H1 (cell line): ENCODE results near the gene ALG5. TPM values are rescaled to one million over a fixed set of nuclear protein-coding genes. Genes with fewer than 3 reads are reported as not detected.

Experiments
- CTCF ChIA-PET: fragments of 300-600 bp; sonication (Branson Sonifier 250); formaldehyde crosslinking; loops from one replicate; lab custom pipeline; 2021; ENCODE audit not compliant: partially characterized antibody; lab: Charles Lee
- POLR2A ChIA-PET: fragments of 300-600 bp; sonication (Branson Sonifier 250); formaldehyde crosslinking; loops from one replicate; lab custom pipeline; 2021; ENCODE audit warnings: inconsistent platforms; ENCODE audit not compliant: partially characterized antibody; lab: Charles Lee
- DNase-seq, 2 experiments: peaks; one replicate each; pipeline versions ENCODE4 v3.0.0 to v3.0.0-alpha.2; 2010 to 2022; ENCODE audit warnings: low spot score in 2 of 2, low read depth in 1 of 2, mixed read lengths in 1 of 2
- FAIRE-seq: peaks from 2 replicates; lab custom pipeline; 2011; peaks lifted over from hg19 to GRCh38; lab: Jason Lieb, UNC
- H2AFZ ChIP-seq: 2 replicates; pipeline ENCODE4 v1.8.1; 2012; ENCODE audit warnings: low read length, inconsistent platforms
- H2AK5ac ChIP-seq: 2 replicates; pipeline ENCODE4 v1.6.1; 2013; ENCODE audit warnings: low read depth, low read length
- H2BK120ac ChIP-seq: replicated peaks from 2 replicates; pipeline ENCODE3; 2013; ENCODE audit warnings: low read depth, low read length, inconsistent platforms
- H2BK12ac ChIP-seq: 2 replicates; pipeline ENCODE4 v1.6.1; 2013; ENCODE audit warnings: low read depth, low read length
- H2BK15ac ChIP-seq: 2 replicates; pipeline ENCODE4 v1.6.1; 2013; ENCODE audit warnings: low read length
- H2BK20ac ChIP-seq: 2 replicates; pipeline ENCODE4 v1.6.1; 2013; ENCODE audit warnings: low read length
- H2BK5ac ChIP-seq: 2 replicates; pipeline ENCODE4 v1.6.1; 2013; ENCODE audit warnings: low read depth, low read length
- H3K14ac ChIP-seq: 2 replicates; pipeline ENCODE4 v1.6.1; 2013; ENCODE audit warnings: inconsistent platforms; ENCODE audit not compliant: insufficient read length
- H3K18ac ChIP-seq: 2 replicates; pipeline ENCODE4 v1.6.1; 2013; ENCODE audit warnings: low read length; ENCODE audit errors: extremely low read depth
- H3K23ac ChIP-seq: 2 replicates; pipeline ENCODE4 v1.6.1; 2013; ENCODE audit warnings: inconsistent platforms; ENCODE audit not compliant: insufficient read length
- H3K23me2 ChIP-seq: 2 replicates; pipeline ENCODE4 v1.6.1; 2013; ENCODE audit warnings: low read depth, low read length
- H3K27ac ChIP-seq: 2 replicates; pipeline ENCODE4 v1.6.1; 2011; ENCODE audit warnings: low read depth, low read length, inconsistent platforms
- H3K27me3 ChIP-seq, 4 experiments: replicated peaks in 1 of 4; 1 replicate in 1 of 4; 2 replicates in 3 of 4; pipeline versions ENCODE4 v1.6.1 to v1.8.1; 2011 to 2013; ENCODE audit warnings: low read length in 3 of 4, mild to moderate bottlenecking in 3 of 4, inconsistent platforms in 2 of 4, mixed read lengths in 2 of 4, moderate library complexity in 1 of 4; ENCODE audit not compliant: control insufficient read depth in 3 of 4, insufficient read depth in 3 of 4; ENCODE audit errors: extremely low read depth in 1 of 4
- H3K36me3 ChIP-seq, 4 experiments: 2 replicates each; pipeline versions ENCODE4 v1.6.1 to v1.8.1; 2011 to 2013; ENCODE audit warnings: mild to moderate bottlenecking in 4 of 4, low read length in 3 of 4, moderate library complexity in 2 of 4, control low read depth in 1 of 4, inconsistent platforms in 1 of 4; ENCODE audit not compliant: insufficient read depth in 4 of 4, control insufficient read depth in 2 of 4
- H3K4ac ChIP-seq: replicated peaks from 2 replicates; pipeline ENCODE3; 2013; ENCODE audit warnings: low read length, low read depth, mixed read lengths, inconsistent platforms; ENCODE audit not compliant: insufficient read length
- H3K4me1 ChIP-seq, 4 experiments: replicated peaks in 1 of 4; 1 replicate in 1 of 4; 2 replicates in 3 of 4; pipeline versions ENCODE4 v1.6.1 to v1.8.1; 2011 to 2013; ENCODE audit warnings: low read length in 3 of 4, inconsistent platforms in 2 of 4, mixed read lengths in 1 of 4; ENCODE audit not compliant: insufficient read depth in 4 of 4, control insufficient read depth in 3 of 4
- H3K4me2 ChIP-seq, 2 experiments: 2 replicates each; pipeline versions ENCODE4 v1.6.1 to v1.8.1; 2011 to 2013; ENCODE audit warnings: low read depth in 2 of 2, low read length in 2 of 2, control low read depth in 1 of 2, inconsistent platforms in 1 of 2, mild to moderate bottlenecking in 1 of 2; ENCODE audit not compliant: insufficient read depth in 1 of 2
- H3K4me3 ChIP-seq, 4 experiments: fragments of 200-600, 300-600 bp in 1 of 4; sonication (generic), shearing (Covaris generic), sonication (Bioruptor Twin) in 1 of 4; 2 replicates each; pipeline versions ENCODE4 v1.5.1 to v1.8.1; 2011 to 2016; ENCODE audit warnings: low read length in 4 of 4, low read depth in 3 of 4, control low read depth in 2 of 4, inconsistent platforms in 2 of 4, mild to moderate bottlenecking in 2 of 4, mixed read lengths in 1 of 4, moderate library complexity in 1 of 4; ENCODE audit not compliant: insufficient read depth in 2 of 4; ENCODE audit errors: extremely low read depth in 1 of 4
- H3K56ac ChIP-seq: replicated peaks from 2 replicates; pipeline ENCODE3; 2013; ENCODE audit warnings: low read depth, mild to moderate bottlenecking, mixed read lengths, low read length, inconsistent platforms; ENCODE audit not compliant: insufficient read length
- H3K79me1 ChIP-seq: 2 replicates; pipeline ENCODE4 v1.6.1; 2013; ENCODE audit warnings: low read depth, low read length, control low read depth
- H3K79me2 ChIP-seq, 2 experiments: 2 replicates each; pipeline versions ENCODE4 v1.6.1 to v1.8.1; 2012 to 2013; ENCODE audit warnings: low read length in 2 of 2, mild to moderate bottlenecking in 2 of 2, inconsistent platforms in 1 of 2; ENCODE audit not compliant: insufficient read depth in 2 of 2, control insufficient read depth in 1 of 2
- H3K9ac ChIP-seq, 4 experiments: replicated peaks in 1 of 4; 1 replicate in 1 of 4; 2 replicates in 3 of 4; pipeline versions ENCODE4 v1.6.1 to v1.8.1; 2011 to 2013; ENCODE audit warnings: low read depth in 3 of 4, low read length in 3 of 4, control low read depth in 2 of 4, mild to moderate bottlenecking in 2 of 4, moderate library complexity in 2 of 4, inconsistent platforms in 1 of 4; ENCODE audit errors: extremely low read depth in 1 of 4
- H3K9me3 ChIP-seq, 2 experiments: 2 replicates each; pipeline versions ENCODE4 v1.6.1 to v1.8.1; 2012 to 2013; ENCODE audit warnings: mild to moderate bottlenecking in 2 of 2, moderate library complexity in 2 of 2, control low read depth in 1 of 2, inconsistent platforms in 1 of 2, low read depth in 1 of 2, low read length in 1 of 2, mixed read lengths in 1 of 2; ENCODE audit not compliant: insufficient read depth in 2 of 2
- H4K20me1 ChIP-seq, 2 experiments: replicated peaks in 1 of 2; 2 replicates each; pipeline versions ENCODE3 to v1.8.1; 2011 to 2013; ENCODE audit warnings: inconsistent platforms in 2 of 2, low read length in 2 of 2, mild to moderate bottlenecking in 1 of 2; ENCODE audit not compliant: insufficient read depth in 2 of 2, control insufficient read depth in 1 of 2
- H4K5ac ChIP-seq: 2 replicates; pipeline ENCODE4 v1.6.1; 2013; ENCODE audit warnings: low read length, low read depth, mixed read lengths, inconsistent platforms; ENCODE audit not compliant: insufficient read length
- H4K8ac ChIP-seq: 2 replicates; pipeline ENCODE4 v1.8.0; 2013; ENCODE audit warnings: mild to moderate bottlenecking, moderate library complexity, low read length, inconsistent platforms; ENCODE audit not compliant: insufficient read depth; ENCODE audit errors: extremely low read depth
- H4K91ac ChIP-seq: replicated peaks from 2 replicates; pipeline ENCODE3; 2013; ENCODE audit warnings: low read length, mixed read lengths, inconsistent platforms; ENCODE audit not compliant: insufficient read length
- SIRT6 ChIP-seq: IDR thresholded peaks from one replicate; pipeline ENCODE4 v1.7.1; 2012; ENCODE audit warnings: low read length, inconsistent platforms
- WGBS, 2 experiments: shearing (Covaris generic) in 1 of 2; methylation state at CpG; one replicate each; pipeline versions ENCODE4 v1.1.6 to v1.1.7; 2013 to 2015; ENCODE audit warnings: low lambda C conversion rate in 2 of 2, mixed read lengths in 2 of 2, inconsistent platforms in 1 of 2, low coverage in 1 of 2, missing lambda C conversion rate in 1 of 2; ENCODE audit not compliant: insufficient replicate concordance in 2 of 2, insufficient coverage in 1 of 2, insufficient read length in 1 of 2; ENCODE audit errors: extremely low coverage in 1 of 2, missing lambda C conversion rate in 1 of 2; 5-methylcytosine and 5-hydroxymethylcytosine counted together
- polyA plus RNA-seq, 7 experiments: library from polyadenylated mRNA; depleted of rRNA in 3 of 7; stranded (reverse) in 5 of 7; unstranded in 2 of 7; fragments of >200 nt in 5 of 7; fragments of 200-250 nt in 2 of 7; gene quantifications; 1 replicate in 5 of 7; 2 replicates in 1 of 7; 4 replicates in 1 of 7; pipeline versions ENCODE4 v1.2.1 to v1.2.3, GENCODE V29; 2011 to 2013; ENCODE audit warnings: missing spikeins in 2 of 7, mixed read lengths in 2 of 7
- total RNA-seq: library from RNA; stranded (reverse); fragmentation: NEBNext Ultra II Directional; extraction: Animal tissue kit (Norgen Biotek cat#: 25700); gene quantifications from 2 replicates; pipeline ENCODE4 v1.2.1, GENCODE V29; 2021

ALG5 gene
- total and polyA plus RNA-seq, 2 of the 8 experiments (the other 6 are each of a cell fraction or from before 2014, with no cell fraction given), result 15.0 to 24.3 TPM

DNA sequence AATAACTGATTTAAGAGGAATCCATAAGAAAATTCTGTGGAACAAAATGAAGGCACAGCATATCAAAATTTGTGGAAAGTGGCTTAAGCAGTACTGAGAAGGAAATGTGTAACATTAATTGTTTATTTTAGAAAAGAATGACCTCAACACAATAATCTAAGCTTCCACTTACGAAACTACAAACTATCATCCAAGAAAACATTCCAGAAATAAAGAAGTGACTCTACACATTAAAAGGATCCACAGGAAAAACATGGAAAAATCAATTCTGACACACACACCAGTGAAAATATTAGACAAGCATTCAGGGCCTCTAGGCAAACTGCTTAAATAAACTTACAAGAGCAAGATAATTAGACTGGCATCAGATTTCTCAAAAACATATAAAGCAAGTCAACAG, 15.5 kb upstream of the ALG5 start:
- no peak overlapping the region for H4K5ac ChIP-seq
- no peaks in the 10 kb centered on the region for H3K9me3 ChIP-seq
- no peak for TF ChIP-seq SIRT6
- H3K9ac ChIP-seq, result no peak overlapping the region
- 88% methylated on average over 1 of the region's 1 CpG; no CpG with 5 or more reads in 1 of the 2 experiments for WGBS, 2 experiments
- H3K14ac ChIP-seq, result no peak overlapping the region
- FAIRE-seq, result no peak
- H3K23ac ChIP-seq, result no peak overlapping the region
- no peaks in the 10 kb centered on the region for H4K20me1 ChIP-seq
- CTCF ChIA-PET, result no interaction called here
- POLR2A ChIA-PET, result interaction anchor here (7.6 kb wide), 1 partner anchor 14 kb away, joined by 59 read pairs; the partner anchor contains the start of genes ALG5 and EXOSC8
- H2AK5ac ChIP-seq, result no peak overlapping the region
- no peak overlapping the region for H3K27ac ChIP-seq
- no peak overlapping the region for H3K4me3 ChIP-seq
- H3K36me3 ChIP-seq, result peaks cover 4 to 66% (median 23%) of the 10 kb centered on the region in 4 experiments
- no peak overlapping the region for H2BK5ac ChIP-seq
- H2BK15ac ChIP-seq, result no peak overlapping the region
- no peaks in the 10 kb centered on the region for H3K23me2 ChIP-seq
- no peak overlapping the region for H3K4me2 ChIP-seq
- no peak overlapping the region for H3K56ac ChIP-seq
- no peaks in the 10 kb centered on the region for H3K79me1 ChIP-seq
- H4K8ac ChIP-seq, result no peak overlapping the region
- H2AFZ ChIP-seq, result no peak overlapping the region
- no peak overlapping the region for H4K91ac ChIP-seq
- no peaks in the 10 kb centered on the region for H3K79me2 ChIP-seq
- no peak for DNase-seq
- no peaks in the 10 kb centered on the region for H3K4me1 ChIP-seq
- no peaks in the 10 kb centered on the region for H3K27me3 ChIP-seq
- H3K18ac ChIP-seq, result no peak overlapping the region
- no peak overlapping the region for H2BK12ac ChIP-seq
- no peak overlapping the region for H2BK20ac ChIP-seq
- H2BK120ac ChIP-seq, result no peak overlapping the region
- no peak overlapping the region for H3K4ac ChIP-seq
